GM23248 (cell line): ENCODE measurements around the gene PDIA5.

Experiments used
- EZH2 ChIP-seq: fragments of 200-600 bp; sonication (generic); IDR thresholded peaks from 2 replicates; pipeline ENCODE4 v1.6.1; 2018; ENCODE audit warnings: antibody characterized with exemption, mild to moderate bottlenecking; ENCODE audit not compliant: insufficient read depth, poor library complexity, severe bottlenecking
- EZH2phosphoT487 ChIP-seq: fragments of 200-600 bp; sonication (generic); IDR thresholded peaks from 2 replicates; pipeline ENCODE4 v1.6.1; 2018; ENCODE audit warnings: antibody characterized with exemption, moderate library complexity, mild to moderate bottlenecking, low read depth; ENCODE audit not compliant: insufficient read depth

GRCh38 chr3:123137001-123137400 lies 70.2 kb downstream of the PDIA5 start:
- TF ChIP-seq EZH2phosphoT487 (no peak), EZH2 (no peak)
